HepG2 (cell line): ENCODE data around the gene HMGN4. TPM values are rescaled to one million over a fixed set of nuclear protein-coding genes. Genes with fewer than 3 reads are reported as not detected.
A peak's percentile ranks its signal among the peaks of the same experiment; 100 is the strongest.

Experiments
- ATAC-seq: fragments of 200-7000 bp; cut with Tn5 transposase; 3 replicates; pipeline ENCODE4 v1.9.1; 2020; ENCODE audit warnings: mild to moderate bottlenecking, moderate library complexity
- BruUV-seq: library from RNA; stranded (reverse); fragments of 400-500 nt; replicated peaks from 2 replicates; lab custom pipeline; 2021; lab: Mats Ljungman, UMichigan
- CTCF ChIA-PET: fragments of 300-600 bp; formaldehyde crosslinking; extraction: SDS; loops from one replicate; lab custom pipeline; 2021; ENCODE audit warnings: low total read pairs, inconsistent platforms, low intra/inter-chr PET ratio; lab: Yijun Ruan, JAX
- POLR2A ChIA-PET: fragments of 350-600 bp; sonication (Branson Sonifier 250); formaldehyde crosslinking; loops from one replicate; lab custom pipeline; 2020; ENCODE audit warnings: antibody characterized with exemption, inconsistent platforms; lab: Yijun Ruan, JAX
- DNase-seq: peaks from one replicate; pipeline ENCODE4 v3.0.0-alpha.2; 2015; ENCODE audit warnings: low spot score
- FAIRE-seq: peaks from 3 replicates; lab custom pipeline; 2011; peaks lifted over from hg19 to GRCh38; lab: Jason Lieb, UNC
- H2AFZ ChIP-seq: one replicate; pipeline ENCODE4 v1.6.1; 2011; ENCODE audit warnings: low read length, inconsistent platforms
- H3K27ac ChIP-seq: fragments of 300-600 bp; 3 replicates; pipeline ENCODE4 v1.8.0; 2011; ENCODE audit warnings: mixed run types, mild to moderate bottlenecking, mixed read lengths, low read length, inconsistent platforms; ENCODE audit not compliant: insufficient read depth; ENCODE audit errors: extremely low read length
- H3K27me3 ChIP-seq, 2 experiments: fragments of 200-600 bp in 1 of 2; 2 replicates in 1 of 2; 3 replicates in 1 of 2; pipeline versions ENCODE4 v1.6.0 to v1.8.0; 2011; ENCODE audit warnings: low read length in 2 of 2, mild to moderate bottlenecking in 2 of 2, moderate library complexity in 2 of 2, inconsistent platforms in 1 of 2; ENCODE audit not compliant: insufficient read depth in 2 of 2, control insufficient read depth in 1 of 2
- H3K36me3 ChIP-seq, 2 experiments: fragments of 200-600 bp in 1 of 2; replicated peaks in 1 of 2; 2 replicates in 1 of 2; 3 replicates in 1 of 2; pipeline versions ENCODE4 v1.5.1 to v1.8.0; 2011; ENCODE audit warnings: low read length in 2 of 2, inconsistent platforms in 1 of 2; ENCODE audit not compliant: insufficient read depth in 2 of 2, control insufficient read depth in 1 of 2
- H3K4me1 ChIP-seq: 2 replicates; pipeline ENCODE4 v1.5.1; 2012; ENCODE audit warnings: low read length, inconsistent platforms; ENCODE audit not compliant: insufficient read depth
- H3K4me2 ChIP-seq: 2 replicates; pipeline ENCODE4 v1.6.0; 2011; ENCODE audit warnings: low read depth, low read length, inconsistent platforms
- H3K4me3 ChIP-seq, 3 experiments: fragments of 200-600 bp in 1 of 3; sonication (generic), shearing (Covaris generic) in 1 of 3; replicated peaks in 1 of 3; 2 replicates each; pipeline ENCODE4 v1.5.1; 2011 to 2016; ENCODE audit warnings: low read length in 3 of 3, inconsistent platforms in 2 of 3, low read depth in 2 of 3, mild to moderate bottlenecking in 2 of 3, control low read depth in 1 of 3, mixed read lengths in 1 of 3; ENCODE audit not compliant: insufficient read depth in 1 of 3
- H3K79me2 ChIP-seq: one replicate; pipeline ENCODE4 v1.6.1; 2011; ENCODE audit warnings: low read length, inconsistent platforms; ENCODE audit not compliant: insufficient read depth
- H3K9ac ChIP-seq: 2 replicates; pipeline ENCODE4 v1.6.0; 2011; ENCODE audit warnings: mild to moderate bottlenecking, low read depth, low read length, inconsistent platforms; ENCODE audit not compliant: insufficient read depth
- H3K9me3 ChIP-seq: 2 replicates; pipeline ENCODE4 v1.5.1; 2012; ENCODE audit warnings: mild to moderate bottlenecking, low read length
- H4K20me1 ChIP-seq: 2 replicates; pipeline ENCODE4 v1.6.0; 2011; ENCODE audit warnings: inconsistent platforms, mild to moderate bottlenecking, low read length, moderate library complexity; ENCODE audit not compliant: insufficient read depth
- NR2C2 ChIP-seq: sonication (generic); formaldehyde crosslinking; IDR thresholded peaks from 2 replicates; pipeline ENCODE4 v1.4.0; 2020; ENCODE audit warnings: missing genetic modification reagents, mild to moderate bottlenecking, moderate library complexity, borderline replicate concordance
- PRPF4 ChIP-seq: fragments of 200-400 bp; formaldehyde crosslinking; IDR thresholded peaks from 2 replicates; pipeline ENCODE4 v1.6.1; 2016; ENCODE audit warnings: low read length, low read depth; ENCODE audit not compliant: poor library complexity, severe bottlenecking
- SMAD9 ChIP-seq: sonication (generic); formaldehyde crosslinking; IDR thresholded peaks from 2 replicates; pipeline ENCODE4 v1.5.1; 2020; ENCODE audit warnings: mild to moderate bottlenecking, missing genetic modification reagents
- SOX5 ChIP-seq: IDR thresholded peaks from 2 replicates; pipeline ENCODE4 v1.6.1; 2016; ENCODE audit warnings: borderline replicate concordance
- ZNF124 ChIP-seq: sonication (generic); formaldehyde crosslinking; IDR thresholded peaks from 2 replicates; pipeline ENCODE4 v1.4.0; 2020; ENCODE audit warnings: missing genetic modification reagents
- WGBS: methylation state at CpG from one replicate; pipeline ENCODE4 v1.1.6; 2017; ENCODE audit warnings: low lambda C conversion rate; 5-methylcytosine and 5-hydroxymethylcytosine counted together
- in situ Hi-C: cut with HindIII; loops from 2 replicates; pipeline ENCODE4 v1.10.0; 2017; ENCODE audit warnings: low pct_unique_long_range_greater_than_20kb; ENCODE audit not compliant: extremely low pct_ligation_motif_present
- intact Hi-C: fragments of 100-400 bp; cut with micrococcal nuclease; formaldehyde crosslinking; loops from one replicate; pipeline ENCODE4 v1.10.0; 2022; ENCODE audit not compliant: unreplicated experiment
- polyA plus RNA-seq, 8 experiments: library from polyadenylated mRNA; depleted of rRNA in 3 of 8; stranded (reverse) in 7 of 8; unstranded in 1 of 8; fragments of >200 nt; fragmentation: Illumina TruSeq in 4 of 8; extraction: Trizol in 4 of 8; gene quantifications; 2 replicates each; pipeline versions ENCODE4 v1.2.1 to v1.2.3, GENCODE V29; 2011 to 2016; ENCODE audit warnings: low read depth in 4 of 8, missing spikeins in 1 of 8, mixed read lengths in 1 of 8; ENCODE audit not compliant: insufficient read depth in 1 of 8
- total RNA-seq, 5 experiments: library from RNA; depleted of rRNA; stranded (reverse); fragments of >200 nt; fragmentation: Illumina TruSeq; extraction: Trizol; gene quantifications; 2 replicates each; pipeline ENCODE4 v1.2.3, GENCODE V29; 2016; ENCODE audit warnings: low read depth in 1 of 5
- TF ChIP-seq, protein P1 (sequence below): sonication (generic); formaldehyde crosslinking; IDR thresholded peaks from 2 replicates; pipeline ENCODE4 v1.8.0; 2022; ENCODE audit warnings: low read depth, missing genetic modification reagents
- TF ChIP-seq, protein P2 (sequence below): sonication (generic); formaldehyde crosslinking; IDR thresholded peaks from 2 replicates; pipeline ENCODE4 v1.4.0; 2020; ENCODE audit warnings: missing genetic modification reagents
- TF ChIP-seq, protein P3 (sequence below): sonication (generic); formaldehyde crosslinking; IDR thresholded peaks from 2 replicates; pipeline ENCODE4 v1.5.0; 2020; ENCODE audit warnings: missing genetic modification reagents
- TF ChIP-seq, protein P4 (sequence below): sonication (generic); formaldehyde crosslinking; IDR thresholded peaks from 2 replicates; pipeline ENCODE4 v1.4.0; 2020; ENCODE audit warnings: missing genetic modification reagents

The HMGN4 gene
- total and polyA plus RNA-seq, 2 of the 13 experiments (the other 11 are each of a cell fraction or from before 2014, with no cell fraction given), result 39.9 to 52.1 TPM

DNA sequence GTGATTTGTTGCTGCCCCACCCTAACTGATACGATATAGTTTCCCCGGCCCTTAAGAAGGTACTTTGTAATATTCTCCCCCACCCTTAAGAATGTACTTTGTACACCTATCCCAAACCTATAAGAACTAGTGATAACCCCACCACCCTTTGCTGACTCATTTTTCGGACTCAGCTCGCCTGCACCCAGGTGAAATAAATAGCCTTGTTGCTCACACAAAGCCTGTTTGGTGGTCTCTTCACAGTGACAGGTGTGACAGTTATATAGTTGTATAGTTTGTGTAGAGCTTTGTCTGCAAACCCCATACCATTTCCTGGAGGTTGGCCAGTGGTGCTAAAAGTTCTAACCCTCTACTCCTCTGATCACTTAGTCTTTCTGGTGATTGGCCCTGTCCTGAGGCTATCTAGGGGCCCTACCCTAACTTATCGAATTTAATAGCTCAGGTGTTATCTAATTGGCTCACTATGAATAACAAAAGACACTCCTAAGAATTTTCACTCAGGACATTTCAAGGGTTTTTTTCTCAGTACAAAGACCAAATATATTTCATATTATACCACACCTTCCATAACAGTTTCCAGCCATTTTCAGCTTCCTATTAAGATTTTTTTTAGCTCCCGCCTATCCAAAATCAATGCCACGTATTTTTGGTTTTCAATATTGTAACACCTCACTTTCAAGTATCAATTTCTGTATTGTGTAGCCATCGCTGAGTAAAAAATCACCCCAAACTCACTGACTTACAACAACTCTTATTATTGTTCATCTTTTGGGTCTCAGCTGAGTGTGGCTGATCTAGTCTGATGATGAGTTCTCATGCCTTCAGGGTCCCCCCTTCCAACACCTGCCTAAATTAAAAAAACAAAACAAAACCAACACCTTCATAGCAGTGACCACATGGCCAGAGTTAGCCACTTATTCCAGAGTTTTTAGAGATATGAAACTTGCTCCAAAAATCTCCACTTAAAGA is 47.9 kb upstream of the HMGN4 start:
- H3K4me2 ChIP-seq, result peak overlapping the region; percentile 14; the same call in 1 of the 2 replicates
- in situ Hi-C loops, result no loop called here
- ATAC-seq (no peak), FAIRE-seq (no peak), DNase-seq (no peak)
- H3K9ac ChIP-seq, result no peak overlapping the region
- WGBS, result 38% methylated on average over 8 of the region's 8 CpGs
- H3K9me3 ChIP-seq, result no peaks in the 10 kb centered on the region
- ChIA-PET CTCF (no interaction called here), POLR2A (no interaction called here)
- intact Hi-C loops, result no loop called here
- BruUV-seq, result no TSS peak
- H3K79me2 ChIP-seq, result no peaks in the 10 kb centered on the region
- no peaks in the 10 kb centered on the region for H3K36me3 ChIP-seq
- H2AFZ ChIP-seq, result no peak overlapping the region
- no peak overlapping the region for H3K4me3 ChIP-seq
- no peaks in the 10 kb centered on the region for H4K20me1 ChIP-seq
- no peak overlapping the region for H3K27ac ChIP-seq
- peaks cover 21% of the 10 kb centered on the region for H3K4me1 ChIP-seq
- H3K27me3 ChIP-seq, result 0 out of 5 replicates have a peak, but pooled peaks cover 0 to 10% of the 10 kb centered on the region in 2 experiments
- TF ChIP-seq, protein P1, sequence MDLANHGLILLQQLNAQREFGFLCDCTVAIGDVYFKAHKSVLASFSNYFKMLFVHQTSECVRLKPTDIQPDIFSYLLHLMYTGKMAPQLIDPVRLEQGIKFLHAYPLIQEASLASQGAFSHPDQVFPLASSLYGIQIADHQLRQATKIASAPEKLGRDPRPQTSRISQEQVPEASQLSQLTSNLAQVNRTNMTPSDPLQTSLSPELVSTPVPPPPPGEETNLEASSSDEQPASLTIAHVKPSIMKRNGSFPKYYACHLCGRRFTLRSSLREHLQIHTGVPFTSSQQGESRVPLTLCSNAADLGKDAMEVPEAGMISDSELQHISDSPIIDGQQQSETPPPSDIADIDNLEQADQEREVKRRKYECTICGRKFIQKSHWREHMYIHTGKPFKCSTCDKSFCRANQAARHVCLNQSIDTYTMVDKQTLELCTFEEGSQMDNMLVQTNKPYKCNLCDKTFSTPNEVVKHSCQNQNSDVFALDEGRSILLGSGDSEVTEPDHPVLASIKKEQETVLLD (CRISPR knock-in tag), result no peak
- TF ChIP-seq, protein P2, sequence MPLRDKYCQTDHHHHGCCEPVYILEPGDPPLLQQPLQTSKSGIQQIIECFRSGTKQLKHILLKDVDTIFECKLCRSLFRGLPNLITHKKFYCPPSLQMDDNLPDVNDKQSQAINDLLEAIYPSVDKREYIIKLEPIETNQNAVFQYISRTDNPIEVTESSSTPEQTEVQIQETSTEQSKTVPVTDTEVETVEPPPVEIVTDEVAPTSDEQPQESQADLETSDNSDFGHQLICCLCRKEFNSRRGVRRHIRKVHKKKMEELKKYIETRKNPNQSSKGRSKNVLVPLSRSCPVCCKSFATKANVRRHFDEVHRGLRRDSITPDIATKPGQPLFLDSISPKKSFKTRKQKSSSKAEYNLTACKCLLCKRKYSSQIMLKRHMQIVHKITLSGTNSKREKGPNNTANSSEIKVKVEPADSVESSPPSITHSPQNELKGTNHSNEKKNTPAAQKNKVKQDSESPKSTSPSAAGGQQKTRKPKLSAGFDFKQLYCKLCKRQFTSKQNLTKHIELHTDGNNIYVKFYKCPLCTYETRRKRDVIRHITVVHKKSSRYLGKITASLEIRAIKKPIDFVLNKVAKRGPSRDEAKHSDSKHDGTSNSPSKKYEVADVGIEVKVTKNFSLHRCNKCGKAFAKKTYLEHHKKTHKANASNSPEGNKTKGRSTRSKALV (CRISPR knock-in tag), result no peak
- TF ChIP-seq, protein P3, sequence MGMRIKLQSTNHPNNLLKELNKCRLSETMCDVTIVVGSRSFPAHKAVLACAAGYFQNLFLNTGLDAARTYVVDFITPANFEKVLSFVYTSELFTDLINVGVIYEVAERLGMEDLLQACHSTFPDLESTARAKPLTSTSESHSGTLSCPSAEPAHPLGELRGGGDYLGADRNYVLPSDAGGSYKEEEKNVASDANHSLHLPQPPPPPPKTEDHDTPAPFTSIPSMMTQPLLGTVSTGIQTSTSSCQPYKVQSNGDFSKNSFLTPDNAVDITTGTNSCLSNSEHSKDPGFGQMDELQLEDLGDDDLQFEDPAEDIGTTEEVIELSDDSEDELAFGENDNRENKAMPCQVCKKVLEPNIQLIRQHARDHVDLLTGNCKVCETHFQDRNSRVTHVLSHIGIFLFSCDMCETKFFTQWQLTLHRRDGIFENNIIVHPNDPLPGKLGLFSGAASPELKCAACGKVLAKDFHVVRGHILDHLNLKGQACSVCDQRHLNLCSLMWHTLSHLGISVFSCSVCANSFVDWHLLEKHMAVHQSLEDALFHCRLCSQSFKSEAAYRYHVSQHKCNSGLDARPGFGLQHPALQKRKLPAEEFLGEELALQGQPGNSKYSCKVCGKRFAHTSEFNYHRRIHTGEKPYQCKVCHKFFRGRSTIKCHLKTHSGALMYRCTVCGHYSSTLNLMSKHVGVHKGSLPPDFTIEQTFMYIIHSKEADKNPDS, result no peak
- TF ChIP-seq SMAD9 (no peak), NR2C2 (CRISPR knock-in tag) (no peak), PRPF4 (no peak), ZNF124 (CRISPR knock-in tag) (no peak), SOX5 (CRISPR knock-in tag) (no peak)
- TF ChIP-seq, protein P4, sequence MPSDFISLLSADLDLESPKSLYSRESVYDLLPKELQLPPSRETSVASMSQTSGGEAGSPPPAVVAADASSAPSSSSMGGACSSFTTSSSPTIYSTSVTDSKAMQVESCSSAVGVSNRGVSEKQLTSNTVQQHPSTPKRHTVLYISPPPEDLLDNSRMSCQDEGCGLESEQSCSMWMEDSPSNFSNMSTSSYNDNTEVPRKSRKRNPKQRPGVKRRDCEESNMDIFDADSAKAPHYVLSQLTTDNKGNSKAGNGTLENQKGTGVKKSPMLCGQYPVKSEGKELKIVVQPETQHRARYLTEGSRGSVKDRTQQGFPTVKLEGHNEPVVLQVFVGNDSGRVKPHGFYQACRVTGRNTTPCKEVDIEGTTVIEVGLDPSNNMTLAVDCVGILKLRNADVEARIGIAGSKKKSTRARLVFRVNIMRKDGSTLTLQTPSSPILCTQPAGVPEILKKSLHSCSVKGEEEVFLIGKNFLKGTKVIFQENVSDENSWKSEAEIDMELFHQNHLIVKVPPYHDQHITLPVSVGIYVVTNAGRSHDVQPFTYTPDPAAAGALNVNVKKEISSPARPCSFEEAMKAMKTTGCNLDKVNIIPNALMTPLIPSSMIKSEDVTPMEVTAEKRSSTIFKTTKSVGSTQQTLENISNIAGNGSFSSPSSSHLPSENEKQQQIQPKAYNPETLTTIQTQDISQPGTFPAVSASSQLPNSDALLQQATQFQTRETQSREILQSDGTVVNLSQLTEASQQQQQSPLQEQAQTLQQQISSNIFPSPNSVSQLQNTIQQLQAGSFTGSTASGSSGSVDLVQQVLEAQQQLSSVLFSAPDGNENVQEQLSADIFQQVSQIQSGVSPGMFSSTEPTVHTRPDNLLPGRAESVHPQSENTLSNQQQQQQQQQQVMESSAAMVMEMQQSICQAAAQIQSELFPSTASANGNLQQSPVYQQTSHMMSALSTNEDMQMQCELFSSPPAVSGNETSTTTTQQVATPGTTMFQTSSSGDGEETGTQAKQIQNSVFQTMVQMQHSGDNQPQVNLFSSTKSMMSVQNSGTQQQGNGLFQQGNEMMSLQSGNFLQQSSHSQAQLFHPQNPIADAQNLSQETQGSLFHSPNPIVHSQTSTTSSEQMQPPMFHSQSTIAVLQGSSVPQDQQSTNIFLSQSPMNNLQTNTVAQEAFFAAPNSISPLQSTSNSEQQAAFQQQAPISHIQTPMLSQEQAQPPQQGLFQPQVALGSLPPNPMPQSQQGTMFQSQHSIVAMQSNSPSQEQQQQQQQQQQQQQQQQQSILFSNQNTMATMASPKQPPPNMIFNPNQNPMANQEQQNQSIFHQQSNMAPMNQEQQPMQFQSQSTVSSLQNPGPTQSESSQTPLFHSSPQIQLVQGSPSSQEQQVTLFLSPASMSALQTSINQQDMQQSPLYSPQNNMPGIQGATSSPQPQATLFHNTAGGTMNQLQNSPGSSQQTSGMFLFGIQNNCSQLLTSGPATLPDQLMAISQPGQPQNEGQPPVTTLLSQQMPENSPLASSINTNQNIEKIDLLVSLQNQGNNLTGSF (CRISPR knock-in tag), result no peak
